Stimulated activated naive CD4-positive, alpha-beta T cell treated with Interleukin-2 at 50 U/mL for 16 hours (primary cell): ENCODE measurements around the gene CLIC4.

Experiments used
- DNase-seq: peaks from one replicate; lab custom pipeline; 2025; lab: John Stamatoyannopoulos, UW

The CLIC4 gene

DNA sequence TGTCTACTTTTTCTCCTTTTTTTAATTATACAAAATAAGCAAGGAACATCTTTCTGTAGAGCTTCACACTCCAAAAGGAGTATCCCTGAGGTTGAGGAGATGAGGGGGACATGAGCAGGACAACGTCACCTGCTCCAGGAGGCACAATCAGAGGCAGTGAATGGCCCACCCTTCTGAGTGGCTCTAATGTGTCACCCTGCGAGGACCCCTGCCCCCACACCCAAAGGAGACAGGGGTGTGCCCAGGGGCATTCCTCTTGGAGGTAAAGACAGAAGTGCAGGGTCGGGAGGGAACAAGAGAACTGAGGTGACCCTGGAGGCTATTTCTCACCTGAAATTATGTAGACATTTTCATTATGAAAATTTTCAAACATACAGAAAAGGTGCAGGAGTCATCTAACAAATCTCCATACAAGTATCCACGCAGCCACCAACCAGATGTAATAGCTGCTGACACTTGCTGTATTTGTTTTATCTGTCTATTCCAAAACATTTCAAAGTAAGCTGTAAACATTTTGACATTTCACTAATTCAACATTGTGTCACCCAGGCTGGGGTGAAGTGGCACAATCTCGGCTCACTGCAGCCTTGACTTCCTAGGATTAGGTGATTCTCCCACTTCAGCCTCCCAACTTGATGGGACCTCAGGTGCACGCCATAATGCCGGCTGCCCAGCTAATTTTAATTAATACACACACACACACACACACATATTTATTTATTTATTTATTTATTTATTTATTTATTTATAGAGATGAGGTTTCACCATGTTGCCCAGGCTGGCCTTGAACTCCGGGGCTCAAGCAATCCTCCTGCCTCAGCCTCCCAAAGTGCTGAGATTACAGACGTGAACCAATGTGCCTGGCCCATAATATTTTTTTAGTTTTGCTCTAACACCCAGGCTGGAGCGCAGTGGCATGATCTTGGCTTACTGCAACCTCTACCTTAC lies 114.1 kb downstream of the CLIC4 start:
- no peak for DNase-seq

DNA sequence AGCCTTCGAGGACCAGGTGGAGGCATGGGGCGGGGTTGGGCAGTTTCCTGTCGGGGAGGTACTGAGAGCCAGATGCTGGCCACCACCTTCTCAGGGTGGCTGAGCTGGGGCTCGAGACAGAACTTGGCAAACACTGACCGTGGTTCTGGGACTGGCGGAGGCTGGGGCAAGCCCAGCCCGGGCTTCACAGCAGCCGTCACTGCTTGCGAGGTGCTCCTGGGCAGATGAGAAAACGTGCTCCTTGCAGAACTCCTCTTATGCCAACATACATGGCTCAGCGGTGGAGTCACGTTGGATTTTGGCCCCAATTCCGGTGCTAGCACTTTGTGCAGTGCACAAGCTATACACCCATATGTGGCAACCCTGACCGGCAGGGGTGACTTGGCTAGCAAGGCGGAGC lies 115.6 kb downstream of the CLIC4 start:
- no peak for DNase-seq

- no peak for DNase-seq
These were observed 116.8 kb downstream of the CLIC4 start for GRCh38 chr1:24861821-24862727.

- DNase-seq, result no peak
These were observed 117.7 kb downstream of the CLIC4 start for GRCh38 chr1:24862775-24863483.

GRCh38 chr1:24864370-24864777 lies 119.1 kb downstream of the CLIC4 start:
- no peak for DNase-seq

DNA sequence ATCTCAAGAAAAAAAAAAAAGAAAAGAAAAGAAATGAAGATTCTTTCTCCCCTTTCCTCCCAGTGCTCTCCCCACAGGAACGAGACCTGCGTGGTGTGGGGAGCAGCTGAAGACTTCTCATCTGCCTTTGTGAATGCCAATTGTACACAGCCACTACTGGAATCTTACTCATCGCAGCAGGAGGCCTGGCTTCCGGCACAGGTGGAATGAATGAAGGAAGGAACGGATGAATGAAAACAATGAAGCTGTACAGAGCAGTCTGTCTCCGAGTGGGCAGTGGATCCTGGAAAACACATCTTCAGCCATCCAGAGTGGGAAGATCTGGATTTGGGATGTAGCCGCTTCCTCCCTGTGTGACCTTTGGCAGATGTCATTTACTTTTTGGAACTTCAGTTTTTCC lies 119.9 kb downstream of the CLIC4 start:
- no peak for DNase-seq

DNA sequence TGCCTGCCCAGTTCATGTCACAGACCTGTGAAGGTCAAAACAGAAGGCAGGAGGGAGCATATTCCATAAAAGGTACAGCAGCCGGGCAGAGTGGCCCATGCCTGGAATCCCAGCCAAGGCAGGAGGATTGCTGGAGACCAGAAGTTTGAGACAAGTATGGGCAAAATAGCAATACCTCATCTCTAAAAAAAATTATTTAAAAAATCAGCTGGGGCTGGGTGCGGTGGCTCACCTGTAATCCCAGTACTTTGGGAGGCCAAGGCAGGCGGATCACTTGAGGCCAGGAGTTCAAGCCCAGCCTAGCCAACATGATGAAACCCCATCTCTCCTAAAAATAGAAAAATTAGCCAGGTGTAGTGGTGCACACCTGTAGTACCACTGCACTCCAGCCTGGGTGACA lies 120.3 kb downstream of the CLIC4 start:
- DNase-seq, result no peak

DNA sequence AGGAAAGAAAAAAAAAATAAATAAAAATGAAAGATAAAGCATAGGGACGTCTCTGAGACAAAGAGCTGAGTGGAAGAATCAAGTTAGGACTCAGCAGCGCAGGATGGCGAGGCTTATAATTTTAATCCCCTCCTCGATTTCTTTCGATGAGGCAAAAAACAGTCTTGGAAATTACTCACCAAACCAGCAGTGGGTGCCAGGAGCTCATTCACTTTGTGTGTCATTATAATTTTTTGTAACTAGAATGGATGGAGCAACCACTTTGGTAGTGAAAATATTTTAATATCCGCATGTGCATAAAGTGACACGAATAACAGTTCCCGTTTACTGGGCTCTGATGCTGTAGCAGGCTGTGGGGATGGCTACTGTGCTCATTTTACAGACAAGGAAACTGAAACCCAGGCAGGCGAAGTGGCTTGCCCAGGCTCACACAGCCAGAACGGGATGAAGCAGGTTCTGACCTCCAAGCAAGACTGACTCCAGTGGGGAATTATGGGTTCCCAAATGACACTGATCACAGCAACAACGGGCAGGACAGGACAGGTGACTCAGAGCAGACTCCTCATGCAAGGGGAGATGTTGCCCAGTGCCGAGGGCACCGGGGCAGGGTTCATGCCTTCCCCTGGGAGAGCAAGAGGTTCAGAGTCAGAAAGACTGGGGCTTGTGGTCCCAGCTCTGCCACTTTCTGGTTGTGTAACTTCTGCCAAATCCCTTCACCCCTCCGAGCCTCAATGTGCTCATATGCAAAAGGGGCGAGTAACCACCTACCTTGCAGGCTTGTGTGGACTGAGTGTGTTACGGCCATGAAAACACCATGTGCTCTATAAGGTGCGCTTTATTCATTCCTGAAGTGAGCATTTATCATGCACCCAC lies 121.2 kb downstream of the CLIC4 start:
- DNase-seq, result no peak

GRCh38 chr1:24867084-24867870 lies 122.0 kb downstream of the CLIC4 start:
- no peak for DNase-seq

GRCh38 chr1:24868016-24868875 lies 123.0 kb downstream of the CLIC4 start:
- DNase-seq, result no peak

GRCh38 chr1:24870551-24871195 lies 125.4 kb downstream of the CLIC4 start:
- DNase-seq, result no peak

DNA sequence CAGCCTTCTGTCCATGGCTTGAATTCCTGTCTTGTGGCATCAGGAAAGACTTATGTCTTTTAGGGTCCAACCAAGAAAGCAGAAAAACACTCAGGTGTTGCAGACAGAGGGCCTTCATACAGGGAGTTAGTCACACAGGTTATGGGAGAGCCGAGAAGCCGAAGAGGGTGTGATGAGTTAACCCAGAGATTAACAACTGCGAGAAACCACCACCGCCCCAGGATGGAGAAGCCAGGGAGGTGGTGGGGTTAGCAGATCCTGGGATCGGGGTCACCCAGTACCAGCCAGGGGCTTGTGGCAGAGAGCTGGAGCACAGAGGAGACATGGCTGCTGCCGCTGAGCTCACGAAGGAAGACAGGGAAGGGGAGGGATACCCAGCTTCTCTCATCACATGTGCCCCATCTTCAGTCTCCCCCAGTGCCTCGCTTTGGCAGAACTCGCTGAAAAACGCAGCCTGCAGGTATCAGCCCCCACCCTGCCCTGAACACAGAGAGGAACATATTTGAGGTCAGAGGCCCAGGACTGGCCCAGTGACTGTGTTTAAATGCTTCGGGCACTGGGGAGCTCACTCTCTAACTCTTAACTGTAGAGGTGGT lies 126.2 kb downstream of the CLIC4 start:
- no peak for DNase-seq

DNA sequence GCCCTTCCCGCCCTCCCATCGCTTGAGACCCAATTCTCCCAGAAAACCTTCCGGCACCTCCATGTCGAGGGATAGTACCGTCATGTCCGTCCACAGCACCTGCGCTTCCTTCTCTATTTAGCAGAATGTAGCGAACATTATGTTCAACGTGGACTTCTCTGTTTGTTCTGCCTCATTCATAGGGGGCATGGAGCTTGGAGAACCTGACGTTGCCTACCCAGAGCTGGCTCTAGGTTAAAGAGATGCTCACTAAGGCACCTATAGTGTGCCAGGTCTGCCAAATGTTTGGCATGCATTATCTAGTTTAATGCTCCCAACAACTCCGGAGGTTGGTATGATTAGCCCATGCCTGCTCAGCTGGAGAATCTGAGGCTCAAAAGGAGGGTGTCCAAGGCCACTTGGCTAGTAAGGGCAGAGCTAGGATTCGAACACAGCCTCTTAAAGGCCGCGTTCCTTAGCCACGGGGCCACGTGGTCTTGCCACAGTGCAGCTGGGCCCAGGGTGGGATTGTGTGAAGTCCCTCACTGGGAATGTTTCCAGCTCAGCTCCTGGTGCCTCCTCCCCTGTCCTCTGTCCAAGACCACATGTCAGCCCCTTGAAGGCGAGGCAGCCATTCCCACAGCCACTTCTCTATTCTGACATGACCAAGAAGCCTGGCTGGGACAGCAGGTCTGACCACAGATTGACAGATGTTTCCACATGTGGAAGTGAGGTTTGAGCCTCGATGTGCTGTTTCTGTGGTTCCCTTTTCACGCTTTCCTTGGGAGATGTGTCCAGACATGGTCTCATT lies 127.0 kb downstream of the CLIC4 start:
- DNase-seq, result no peak

- no peak for DNase-seq
These were observed 127.9 kb downstream of the CLIC4 start for GRCh38 chr1:24873148-24873547.

DNA sequence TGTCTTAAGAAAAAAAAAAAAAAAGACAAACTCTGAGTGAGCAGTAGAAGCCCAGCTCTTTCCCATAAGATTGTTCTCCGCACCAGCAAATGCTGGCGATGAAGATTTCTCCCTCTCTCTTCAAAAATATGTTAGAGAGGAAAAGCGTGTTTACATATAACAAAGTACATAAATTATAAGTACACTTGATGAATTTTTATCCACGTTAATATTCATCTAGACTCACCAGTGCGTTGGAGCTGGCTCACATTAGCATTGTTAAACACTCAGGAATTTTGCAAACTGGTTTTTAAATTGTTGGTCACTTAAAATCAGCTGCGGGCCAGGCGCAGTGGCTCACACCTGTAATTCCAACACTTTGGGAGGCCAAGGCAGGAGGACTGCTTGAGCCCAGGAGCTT lies 128.8 kb downstream of the CLIC4 start:
- no peak for DNase-seq

GRCh38 chr1:24874611-24875234 lies 129.5 kb downstream of the CLIC4 start:
- DNase-seq, result no peak

- DNase-seq, result no peak
These were observed 130.0 kb downstream of the CLIC4 start for GRCh38 chr1:24875257-24875656.
